HEK293 (cell line): Measurements from ENCODE around the gene DOP1A.

Experiments used
- ATF2 ChIP-seq: fragments of 450-650 bp; formaldehyde crosslinking; IDR thresholded peaks from 2 replicates; pipeline ENCODE4 v1.5.1; 2016; ENCODE audit warnings: missing biosample characterization, missing genetic modification characterization, low read depth
- GLIS1 ChIP-seq: fragments of 450-650 bp; formaldehyde crosslinking; IDR thresholded peaks from 2 replicates; pipeline ENCODE4 v1.5.1; 2016; ENCODE audit warnings: missing biosample characterization, missing genetic modification characterization
- IKZF3 ChIP-seq: fragments of 450-650 bp; IDR thresholded peaks from 2 replicates; pipeline ENCODE4 v1.5.0; 2018; ENCODE audit warnings: missing biosample characterization, mild to moderate bottlenecking, missing genetic modification characterization, moderate library complexity
- KLF7 ChIP-seq: fragments of 450-650 bp; formaldehyde crosslinking; IDR thresholded peaks from 2 replicates; pipeline ENCODE4 v1.5.1; 2016; ENCODE audit warnings: missing biosample characterization, missing genetic modification characterization, borderline replicate concordance
- KLF9 ChIP-seq: fragments of 450-650 bp; formaldehyde crosslinking; IDR thresholded peaks from 2 replicates; pipeline ENCODE4 v1.5.1; 2016; ENCODE audit warnings: missing biosample characterization, missing genetic modification characterization, low read depth
- RBAK ChIP-seq: fragments of 450-650 bp; formaldehyde crosslinking; IDR thresholded peaks from 2 replicates; pipeline ENCODE4 v1.5.1; 2016; ENCODE audit warnings: missing biosample characterization, missing genetic modification characterization
- SCRT2 ChIP-seq: fragments of 450-650 bp; formaldehyde crosslinking; IDR thresholded peaks from 2 replicates; pipeline ENCODE4 v1.5.1; 2016; ENCODE audit warnings: missing biosample characterization, missing genetic modification characterization
- YY1 ChIP-seq: fragments of 450-650 bp; formaldehyde crosslinking; IDR thresholded peaks from 2 replicates; pipeline ENCODE4 v1.5.1; 2018; ENCODE audit warnings: missing biosample characterization, missing genetic modification characterization
- ZBTB1 ChIP-seq: fragments of 450-650 bp; formaldehyde crosslinking; IDR thresholded peaks from 2 replicates; pipeline ENCODE4 v1.5.1; 2016; ENCODE audit warnings: missing biosample characterization, missing genetic modification characterization
- ZBTB6 ChIP-seq: fragments of 450-650 bp; formaldehyde crosslinking; IDR thresholded peaks from 2 replicates; pipeline ENCODE4 v1.5.1; 2017; ENCODE audit warnings: missing biosample characterization, missing genetic modification characterization
- ZFP37 ChIP-seq: fragments of 450-650 bp; formaldehyde crosslinking; IDR thresholded peaks from 2 replicates; pipeline ENCODE4 v1.5.1; 2016; ENCODE audit warnings: missing biosample characterization, missing genetic modification characterization
- ZFP41 ChIP-seq: fragments of 450-650 bp; formaldehyde crosslinking; IDR thresholded peaks from 2 replicates; pipeline ENCODE4 v1.5.1; 2016; ENCODE audit warnings: missing biosample characterization, missing genetic modification characterization, borderline replicate concordance
- ZNF202 ChIP-seq: fragments of 450-650 bp; formaldehyde crosslinking; IDR thresholded peaks from 2 replicates; pipeline ENCODE4 v1.5.1; 2016; ENCODE audit warnings: missing biosample characterization, missing genetic modification characterization, borderline replicate concordance
- ZNF239 ChIP-seq: fragments of 450-650 bp; formaldehyde crosslinking; IDR thresholded peaks from 2 replicates; pipeline ENCODE4 v1.5.1; 2016; ENCODE audit warnings: missing biosample characterization, missing genetic modification characterization
- ZNF24 ChIP-seq: fragments of 450-650 bp; formaldehyde crosslinking; IDR thresholded peaks from 2 replicates; pipeline ENCODE4 v1.5.1; 2016; ENCODE audit warnings: missing biosample characterization, missing genetic modification characterization
- ZNF37A ChIP-seq: fragments of 450-650 bp; IDR thresholded peaks from 2 replicates; pipeline ENCODE4 v1.5.1; 2018; ENCODE audit warnings: missing biosample characterization, missing genetic modification characterization
- ZNF394 ChIP-seq: fragments of 450-650 bp; formaldehyde crosslinking; IDR thresholded peaks from 2 replicates; pipeline ENCODE4 v1.5.1; 2016; ENCODE audit warnings: missing biosample characterization, missing genetic modification characterization, mild to moderate bottlenecking, moderate library complexity, borderline replicate concordance
- ZNF433 ChIP-seq: fragments of 450-650 bp; formaldehyde crosslinking; IDR thresholded peaks from 2 replicates; pipeline ENCODE4 v1.5.1; 2016; ENCODE audit warnings: missing biosample characterization, missing genetic modification characterization, low read depth
- ZNF501 ChIP-seq: fragments of 450-650 bp; formaldehyde crosslinking; IDR thresholded peaks from 2 replicates; pipeline ENCODE4 v1.5.1; 2016; ENCODE audit warnings: missing biosample characterization, missing genetic modification characterization
- ZNF510 ChIP-seq: fragments of 450-650 bp; formaldehyde crosslinking; IDR thresholded peaks from 2 replicates; pipeline ENCODE4 v1.5.1; 2018; ENCODE audit warnings: mild to moderate bottlenecking, missing genetic modification characterization, missing biosample characterization; ENCODE audit not compliant: insufficient replicate concordance
- ZNF518A ChIP-seq: fragments of 450-650 bp; formaldehyde crosslinking; conservative IDR thresholded peaks from 2 replicates; pipeline ENCODE4 v1.5.1; 2016; ENCODE audit warnings: low read depth, missing biosample characterization, missing genetic modification characterization
- ZNF521 ChIP-seq: fragments of 450-650 bp; formaldehyde crosslinking; IDR thresholded peaks from 2 replicates; pipeline ENCODE4 v1.5.1; 2017; ENCODE audit warnings: missing biosample characterization, mild to moderate bottlenecking, missing genetic modification characterization
- ZNF558 ChIP-seq: fragments of 450-650 bp; formaldehyde crosslinking; IDR thresholded peaks from 2 replicates; pipeline ENCODE4 v1.5.1; 2016; ENCODE audit warnings: missing biosample characterization, missing genetic modification characterization
- ZNF596 ChIP-seq: fragments of 450-650 bp; IDR thresholded peaks from 2 replicates; pipeline ENCODE4 v1.5.0; 2018; ENCODE audit warnings: missing biosample characterization, mild to moderate bottlenecking, missing genetic modification characterization, moderate library complexity
- ZNF624 ChIP-seq: fragments of 450-650 bp; formaldehyde crosslinking; IDR thresholded peaks from 2 replicates; pipeline ENCODE4 v1.5.1; 2017; ENCODE audit warnings: missing biosample characterization, missing genetic modification characterization
- ZNF677 ChIP-seq: fragments of 450-650 bp; IDR thresholded peaks from 2 replicates; pipeline ENCODE4 v1.5.0; 2018; ENCODE audit warnings: missing biosample characterization, mild to moderate bottlenecking, missing genetic modification characterization, moderate library complexity
- ZNF701 ChIP-seq: fragments of 450-650 bp; formaldehyde crosslinking; IDR thresholded peaks from 2 replicates; pipeline ENCODE4 v1.5.1; 2016; ENCODE audit warnings: missing biosample characterization, missing genetic modification characterization
- ZSCAN23 ChIP-seq: fragments of 450-650 bp; formaldehyde crosslinking; IDR thresholded peaks from 2 replicates; pipeline ENCODE4 v1.5.1; 2016; ENCODE audit warnings: missing biosample characterization, missing genetic modification characterization
- TF ChIP-seq, protein P1 (sequence below): fragments of 450-650 bp; IDR thresholded peaks from 2 replicates; pipeline ENCODE4 v1.5.1; 2018; ENCODE audit warnings: missing biosample characterization, missing genetic modification characterization

DOP1A gene

DNA sequence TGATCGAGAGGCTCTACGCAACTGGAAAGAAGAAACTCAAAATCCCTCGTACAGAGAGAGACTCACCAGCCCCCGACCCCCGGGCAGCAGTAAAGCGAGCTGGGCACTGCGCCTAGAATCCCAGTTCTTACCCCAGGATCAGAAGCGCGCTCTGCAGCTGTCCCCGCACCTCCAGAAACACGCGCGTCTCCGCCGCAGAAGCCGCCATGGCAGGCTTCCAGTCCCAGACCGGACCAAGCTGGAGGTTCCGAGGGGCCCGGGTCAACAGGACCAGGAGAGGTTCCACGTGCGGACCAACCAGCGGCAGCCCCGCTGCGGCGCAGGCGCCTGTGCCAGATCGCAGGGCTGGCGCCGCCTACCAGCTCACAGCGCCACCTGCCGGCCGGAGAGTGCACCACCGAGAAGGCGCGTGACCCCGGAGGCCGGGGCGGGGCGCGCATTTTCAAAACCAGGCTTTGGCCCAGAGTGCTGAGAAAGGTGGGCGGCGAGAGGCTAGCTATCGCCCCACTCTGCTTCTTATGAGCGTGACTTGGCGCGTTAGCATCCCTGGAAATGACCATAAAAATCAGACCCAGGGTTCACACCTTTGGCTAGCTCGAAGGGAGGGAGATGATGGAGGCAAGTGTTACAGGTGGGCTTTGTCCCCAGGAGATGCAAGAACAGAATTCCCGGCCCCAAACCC lies 1.8 kb upstream of the DOP1A start, which contains the start of gene UBE3D (continued):
- TF ChIP-seq ZBTB6 (tag by site-specific recombination) = 0 out of 2 replicates have a peak, but pooled peaks have one; percentile 10
- peak; percentile 97 for TF ChIP-seq ZNF501
- no peak for TF ChIP-seq ZNF558
- TF ChIP-seq ZNF433 (tag by site-specific recombination) = no peak
- no peak for TF ChIP-seq ZNF37A
- peak; percentile 65 for TF ChIP-seq GLIS1 (tag by site-specific recombination)
- TF ChIP-seq IKZF3 (tag by site-specific recombination) = no peak
- no peak for TF ChIP-seq ZBTB1 (tag by site-specific recombination)
- peak; percentile 49; the same call in 1 of the 2 replicates for TF ChIP-seq KLF7 (tag by site-specific recombination)
- peak; percentile 74 for TF ChIP-seq ZNF394 (tag by site-specific recombination)
- no peak for TF ChIP-seq ZNF624 (tag by site-specific recombination)
- TF ChIP-seq ZNF518A = peak; percentile 15; the same call in 1 of the 2 replicates
- TF ChIP-seq ZFP37 = peak; percentile 82
- no peak for TF ChIP-seq ZNF202
- no peak for TF ChIP-seq ZFP41
- TF ChIP-seq KLF9 (tag by site-specific recombination) = peak; percentile 76
- 0 out of 2 replicates have a peak, but pooled peaks have one; percentile 22 for TF ChIP-seq ZSCAN23 (tag by site-specific recombination)
- TF ChIP-seq RBAK (tag by site-specific recombination) = no peak
- TF ChIP-seq ZNF239 (tag by site-specific recombination) = no peak
- TF ChIP-seq, protein P1, sequence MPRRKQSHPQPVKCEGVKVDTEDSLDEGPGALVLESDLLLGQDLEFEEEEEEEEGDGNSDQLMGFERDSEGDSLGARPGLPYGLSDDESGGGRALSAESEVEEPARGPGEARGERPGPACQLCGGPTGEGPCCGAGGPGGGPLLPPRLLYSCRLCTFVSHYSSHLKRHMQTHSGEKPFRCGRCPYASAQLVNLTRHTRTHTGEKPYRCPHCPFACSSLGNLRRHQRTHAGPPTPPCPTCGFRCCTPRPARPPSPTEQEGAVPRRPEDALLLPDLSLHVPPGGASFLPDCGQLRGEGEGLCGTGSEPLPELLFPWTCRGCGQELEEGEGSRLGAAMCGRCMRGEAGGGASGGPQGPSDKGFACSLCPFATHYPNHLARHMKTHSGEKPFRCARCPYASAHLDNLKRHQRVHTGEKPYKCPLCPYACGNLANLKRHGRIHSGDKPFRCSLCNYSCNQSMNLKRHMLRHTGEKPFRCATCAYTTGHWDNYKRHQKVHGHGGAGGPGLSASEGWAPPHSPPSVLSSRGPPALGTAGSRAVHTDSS (tag by site-specific recombination) = no peak
- TF ChIP-seq ZNF701 = no peak
- peak; percentile 75 for TF ChIP-seq YY1
- no peak for TF ChIP-seq ZNF677 (tag by site-specific recombination)
- no peak; the same call in 1 of the 2 replicates for TF ChIP-seq ZNF24
- no peak for TF ChIP-seq ZNF510
- peak; percentile 99 for TF ChIP-seq SCRT2 (tag by site-specific recombination)
- TF ChIP-seq ATF2 (tag by site-specific recombination) = no peak
- no peak for TF ChIP-seq ZNF521
- peak; percentile 47; the same call in 1 of the 2 replicates for TF ChIP-seq ZNF596 (tag by site-specific recombination)
